Cortex of kidney (tissue), 1 donor: ENCODE results near the gene KIF26A.
"Not testable (repeated sequence)": the region's sequence is repeated elsewhere in the genome, so short reads cannot be mapped to it uniquely, and the experiment has no call there.

ENCODE experiments used
- DNase-seq: peaks from one replicate; lab custom pipeline; 2025; lab: John Stamatoyannopoulos, UW

Gene KIF26A

DNA sequence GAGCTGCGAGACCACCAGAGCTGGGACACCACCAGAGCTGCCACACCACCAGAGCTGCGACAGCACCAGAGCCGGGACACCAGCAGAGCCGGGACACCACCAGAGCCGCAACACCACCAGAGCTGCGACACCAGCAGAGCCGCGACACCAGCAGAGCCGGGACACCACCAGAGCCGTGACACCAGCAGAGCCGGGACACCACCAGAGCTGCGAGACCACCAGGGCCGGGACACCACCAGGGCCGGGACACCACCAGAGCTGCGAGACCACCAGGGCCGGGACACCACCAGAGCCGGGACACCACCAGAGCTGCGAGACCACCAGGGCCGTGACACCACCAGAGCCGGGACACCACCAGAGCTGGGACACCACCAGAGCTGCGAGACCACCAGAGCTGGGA, 69.9 kb downstream of the KIF26A start:
- not testable (repeated sequence) for DNase-seq

DNA sequence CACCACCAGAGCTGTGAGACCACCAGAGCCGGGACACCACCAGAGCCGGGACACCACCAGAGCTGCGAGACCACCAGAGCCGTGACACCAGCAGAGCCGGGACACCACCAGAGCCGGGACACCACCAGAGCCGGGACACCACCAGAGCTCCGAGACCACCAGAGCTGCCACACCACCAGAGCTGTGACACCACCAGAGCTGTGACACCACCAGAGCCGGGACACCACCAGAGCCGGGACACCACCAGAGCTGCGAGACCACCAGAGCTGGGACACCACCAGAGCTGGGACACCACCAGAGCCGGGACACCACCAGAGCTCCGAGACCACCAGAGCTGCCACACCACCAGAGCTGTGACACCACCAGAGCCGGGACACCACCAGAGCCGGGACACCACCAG, 70.7 kb downstream of the KIF26A start:
- DNase-seq: not testable (repeated sequence)

DNA sequence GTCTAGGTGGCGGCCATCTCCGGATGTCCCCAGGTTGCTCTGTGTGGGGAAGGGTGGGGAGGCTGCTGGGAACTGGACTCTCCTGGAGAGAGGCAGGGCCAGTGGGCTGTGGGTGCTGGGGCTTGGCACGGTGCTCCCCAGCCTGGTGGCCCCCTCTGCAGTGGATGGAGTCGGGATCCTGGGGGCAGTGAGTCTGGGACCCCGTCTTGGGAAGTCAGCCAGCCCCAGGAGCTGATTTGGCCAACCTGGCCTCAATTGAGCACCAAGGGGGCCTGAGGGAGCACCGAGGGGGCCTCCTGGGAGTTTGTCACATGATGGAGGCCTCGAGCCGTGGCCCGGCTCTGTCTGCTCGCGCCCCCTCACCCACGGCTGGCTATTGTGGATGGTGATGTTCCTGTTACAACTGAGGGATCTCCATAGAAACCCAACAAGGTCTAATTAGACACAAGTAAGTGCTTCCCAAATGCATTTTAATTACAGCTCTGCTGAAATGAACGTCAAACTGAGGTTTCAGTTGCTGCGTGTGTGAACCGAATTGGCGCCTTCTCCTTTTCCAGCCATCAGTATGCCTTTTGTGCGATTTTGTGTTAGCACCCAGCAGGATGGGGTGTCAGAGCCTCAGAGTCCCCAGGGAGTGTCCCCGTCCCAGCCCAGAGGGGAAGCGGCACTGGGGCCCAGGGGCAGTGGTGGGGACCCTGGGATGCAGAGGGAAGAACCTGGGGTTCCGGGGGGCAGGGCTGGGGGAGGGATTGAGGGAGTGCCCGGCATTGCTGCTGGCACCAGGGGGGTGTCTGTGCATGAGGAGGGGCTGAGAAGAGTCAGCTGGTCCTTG, 71.8 kb downstream of the KIF26A start:
- DNase-seq: no peak

- DNase-seq: no peak
These were observed 72.4 kb downstream of the KIF26A start for GRCh38 chr14:104210817-104211195.

DNA sequence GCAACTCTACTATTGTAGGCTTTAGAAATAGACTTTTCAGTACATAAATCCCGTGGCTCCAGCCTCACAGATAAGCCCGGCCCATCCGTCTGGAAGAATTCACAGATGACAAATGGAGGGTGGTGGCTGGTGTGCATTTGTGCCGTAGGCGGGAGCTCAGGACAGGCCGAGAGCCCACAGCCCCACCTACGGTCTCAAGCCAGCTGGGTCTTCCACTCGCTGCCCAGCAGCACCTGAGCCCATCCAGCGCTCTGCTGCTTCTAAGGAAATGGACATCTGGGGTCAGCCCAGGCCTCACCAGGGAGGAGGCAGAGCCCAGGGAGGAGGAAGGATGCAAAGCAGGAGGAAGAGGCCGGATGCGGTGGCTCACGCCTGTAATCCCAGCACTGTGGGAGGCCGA, 72.8 kb downstream of the KIF26A start:
- DNase-seq: no peak

DNA sequence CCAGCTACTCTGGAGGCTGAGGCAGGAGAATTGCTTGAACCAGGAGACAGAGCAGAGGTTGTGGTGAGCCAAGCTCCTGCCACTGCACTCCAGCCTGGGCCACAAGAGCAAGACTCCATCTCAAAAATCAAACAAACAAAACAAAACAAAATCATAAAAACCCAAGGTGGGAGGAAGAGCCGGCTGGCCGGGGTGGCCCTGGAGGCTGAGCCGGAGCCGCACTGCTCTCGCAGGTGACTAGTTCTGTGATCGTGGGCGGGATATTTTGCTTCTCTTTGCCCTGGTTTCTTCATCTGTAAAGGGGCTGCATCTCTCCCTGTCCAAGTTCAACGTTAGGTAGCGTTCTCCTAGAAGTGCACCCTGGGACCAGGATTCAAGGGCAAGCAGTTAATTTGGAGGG, 73.4 kb downstream of the KIF26A start:
- no peak for DNase-seq

DNA sequence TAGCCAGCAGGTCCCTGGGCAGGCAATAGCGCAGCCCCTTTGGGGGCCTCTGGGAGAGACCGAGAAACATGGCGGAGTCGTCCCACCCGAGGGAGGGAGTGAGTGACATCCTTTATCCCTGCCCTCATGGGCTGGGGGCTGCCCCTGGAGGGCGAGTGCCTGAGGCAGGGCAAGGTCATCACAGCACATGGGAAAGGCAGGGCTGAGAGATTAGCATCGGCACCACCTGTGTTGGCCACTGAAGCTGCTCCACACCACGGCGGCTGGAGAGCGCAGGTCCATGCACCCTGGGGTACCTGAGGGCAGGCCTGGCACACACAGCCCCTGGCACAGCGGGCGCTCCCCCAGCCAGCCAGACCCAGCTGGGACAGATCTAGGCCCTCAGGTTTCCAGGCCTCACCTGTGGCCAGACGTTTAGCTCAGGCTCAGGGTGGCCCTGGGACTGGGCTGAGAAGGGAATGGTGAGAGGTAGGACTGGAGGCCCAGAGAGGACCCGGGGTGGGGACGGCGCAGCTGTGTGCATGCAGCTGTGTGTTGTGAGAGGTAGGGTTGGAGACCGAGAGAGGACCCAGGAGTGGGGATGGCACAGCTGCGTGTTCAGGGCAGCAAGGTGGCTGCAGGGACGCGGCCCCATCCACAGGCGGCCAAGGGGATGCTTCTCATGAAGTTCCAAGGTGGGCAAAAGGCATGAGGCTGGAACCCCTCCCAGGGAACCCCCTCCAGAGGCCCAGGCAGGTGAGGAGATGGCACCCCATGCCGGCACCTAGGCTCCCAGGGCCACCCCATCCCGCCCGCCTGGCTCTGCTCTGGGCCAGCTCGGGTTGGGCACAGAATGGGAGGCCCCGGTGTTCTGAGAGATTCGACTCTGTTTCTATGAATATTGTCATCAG, 74.1 kb downstream of the KIF26A start:
- DNase-seq: no peak

- no peak for DNase-seq
These were observed 75.1 kb downstream of the KIF26A start for GRCh38 chr14:104213301-104214034.

DNA sequence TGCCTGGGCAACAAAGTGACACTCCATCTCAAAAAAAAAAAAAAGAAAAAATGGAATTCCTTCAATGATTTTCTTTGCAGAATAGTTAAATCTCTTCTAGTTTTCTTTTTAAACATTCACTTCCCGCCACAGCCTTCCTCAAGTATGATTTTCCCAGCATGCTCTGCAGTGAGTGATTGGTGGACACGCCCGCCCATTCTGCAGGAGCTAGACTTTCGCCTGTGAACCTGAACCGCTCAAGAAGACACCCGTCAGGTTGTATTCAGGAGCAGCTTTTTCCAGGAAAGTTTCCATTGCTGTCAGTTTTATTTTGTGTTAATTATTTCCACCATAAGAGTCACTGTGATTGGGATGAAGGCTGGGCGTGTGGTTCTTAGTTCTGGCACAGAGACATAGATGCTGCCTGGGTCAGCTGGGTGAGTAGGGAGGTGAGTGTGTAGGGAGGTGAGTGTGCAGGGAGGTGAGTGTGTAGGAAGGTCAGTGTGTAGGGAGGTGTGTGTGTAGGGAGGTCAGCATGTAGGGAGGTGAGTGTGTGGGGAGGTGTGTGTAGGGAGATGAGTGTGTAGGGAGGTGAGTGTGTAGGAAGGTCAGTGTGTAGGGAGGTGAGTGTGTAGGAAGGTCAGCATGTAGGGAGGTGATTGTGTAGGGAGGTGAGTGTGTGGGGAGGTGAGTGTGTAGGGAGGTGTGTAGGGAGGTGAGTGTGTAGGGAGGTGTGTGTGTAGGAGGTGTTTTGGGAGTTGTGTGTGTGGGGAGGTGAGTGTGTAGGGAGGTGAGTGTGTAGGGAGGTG, 76.2 kb downstream of the KIF26A start:
- no peak for DNase-seq

GRCh38 chr14:104215706-104216334, 77.4 kb downstream of the KIF26A start:
- no peak for DNase-seq

DNA sequence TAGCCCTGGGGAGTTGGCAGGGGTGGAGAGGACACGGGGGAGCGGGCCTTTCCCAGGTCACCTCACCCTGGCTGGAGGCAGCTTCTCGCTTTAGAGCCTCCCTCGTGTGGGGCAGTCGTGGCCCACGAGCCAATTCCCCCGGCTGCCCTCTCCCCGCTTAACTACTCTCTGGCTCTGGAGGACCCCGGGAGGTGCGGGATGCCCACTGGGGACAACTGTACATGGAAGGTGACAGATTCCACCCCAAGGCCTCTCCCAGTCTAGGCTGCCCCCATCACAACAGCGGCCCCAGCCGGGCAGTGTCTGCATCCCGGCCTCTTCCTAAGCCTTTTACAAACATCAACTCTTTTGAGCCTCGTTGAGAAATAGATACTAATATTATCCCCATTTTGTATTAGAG, 78.1 kb downstream of the KIF26A start:
- DNase-seq: no peak

DNA sequence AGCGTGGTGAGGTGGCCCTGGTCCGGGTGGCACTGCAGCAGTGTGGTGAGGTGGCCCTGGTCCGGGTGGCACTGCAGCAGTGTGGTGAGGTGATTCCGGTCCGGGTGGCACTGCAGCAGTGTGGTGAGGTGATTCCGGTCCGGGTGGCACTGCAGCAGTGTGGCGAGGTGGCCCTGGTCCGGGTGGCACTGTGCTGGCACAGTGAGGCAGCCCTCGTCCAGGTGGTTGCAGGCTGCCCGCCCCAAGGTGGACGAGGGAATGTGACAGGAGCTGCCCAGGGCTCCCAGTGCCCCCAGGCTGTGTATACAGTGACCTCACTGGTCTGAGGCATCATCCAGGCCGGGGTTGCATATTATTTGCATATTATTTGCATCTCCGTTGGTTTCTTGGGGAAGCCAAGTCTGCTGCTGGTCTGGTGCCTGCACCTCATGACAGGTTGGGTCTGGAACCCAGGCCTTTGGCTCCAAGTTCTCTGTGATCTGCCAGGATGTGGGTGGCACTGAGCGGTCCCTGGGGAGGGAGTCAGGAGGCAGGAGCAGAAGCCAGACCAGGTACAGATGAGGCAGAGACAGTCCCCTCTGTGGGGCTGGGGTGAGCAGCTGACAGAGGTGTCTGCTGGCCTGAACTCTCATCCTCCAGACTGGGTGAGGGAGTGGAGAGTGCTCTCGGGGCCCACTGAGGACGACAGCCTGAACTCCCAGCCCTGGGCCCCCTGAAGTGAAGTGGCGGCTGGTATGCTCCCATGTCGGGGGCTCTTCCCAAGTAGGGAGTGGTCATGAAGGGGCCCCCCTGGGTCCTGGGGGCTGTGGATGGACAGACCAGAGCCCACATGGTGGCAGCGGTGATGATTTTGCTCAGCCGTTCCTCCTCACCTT, 79.3 kb downstream of the KIF26A start:
- no peak for DNase-seq

GRCh38 chr14:104218361-104219180, 80.2 kb downstream of the KIF26A start:
- no peak for DNase-seq

DNA sequence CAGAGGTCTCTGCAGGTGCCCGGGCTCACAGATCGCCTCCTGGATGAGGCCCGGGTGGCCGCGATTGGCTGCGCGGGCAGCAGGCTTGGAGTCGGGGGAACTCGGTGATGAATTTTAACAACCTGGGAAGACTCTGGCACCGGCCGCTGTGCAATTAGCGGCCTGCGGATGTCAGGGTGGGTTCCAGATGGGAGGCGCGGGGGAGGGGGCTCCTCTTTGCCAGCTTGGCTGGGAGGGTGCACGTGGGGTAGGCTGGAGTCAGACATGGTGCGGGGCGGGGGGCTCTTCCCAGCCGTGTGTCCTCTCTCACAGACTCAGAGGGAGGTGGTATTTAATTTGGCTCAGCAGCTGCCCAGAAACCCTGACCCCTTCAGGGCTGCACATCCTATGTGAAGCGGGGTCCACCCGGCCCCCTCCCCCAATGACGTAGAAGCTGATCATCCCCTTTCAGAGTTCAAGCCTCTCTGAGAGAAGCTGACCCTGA, 81.4 kb downstream of the KIF26A start:
- no peak for DNase-seq

DNA sequence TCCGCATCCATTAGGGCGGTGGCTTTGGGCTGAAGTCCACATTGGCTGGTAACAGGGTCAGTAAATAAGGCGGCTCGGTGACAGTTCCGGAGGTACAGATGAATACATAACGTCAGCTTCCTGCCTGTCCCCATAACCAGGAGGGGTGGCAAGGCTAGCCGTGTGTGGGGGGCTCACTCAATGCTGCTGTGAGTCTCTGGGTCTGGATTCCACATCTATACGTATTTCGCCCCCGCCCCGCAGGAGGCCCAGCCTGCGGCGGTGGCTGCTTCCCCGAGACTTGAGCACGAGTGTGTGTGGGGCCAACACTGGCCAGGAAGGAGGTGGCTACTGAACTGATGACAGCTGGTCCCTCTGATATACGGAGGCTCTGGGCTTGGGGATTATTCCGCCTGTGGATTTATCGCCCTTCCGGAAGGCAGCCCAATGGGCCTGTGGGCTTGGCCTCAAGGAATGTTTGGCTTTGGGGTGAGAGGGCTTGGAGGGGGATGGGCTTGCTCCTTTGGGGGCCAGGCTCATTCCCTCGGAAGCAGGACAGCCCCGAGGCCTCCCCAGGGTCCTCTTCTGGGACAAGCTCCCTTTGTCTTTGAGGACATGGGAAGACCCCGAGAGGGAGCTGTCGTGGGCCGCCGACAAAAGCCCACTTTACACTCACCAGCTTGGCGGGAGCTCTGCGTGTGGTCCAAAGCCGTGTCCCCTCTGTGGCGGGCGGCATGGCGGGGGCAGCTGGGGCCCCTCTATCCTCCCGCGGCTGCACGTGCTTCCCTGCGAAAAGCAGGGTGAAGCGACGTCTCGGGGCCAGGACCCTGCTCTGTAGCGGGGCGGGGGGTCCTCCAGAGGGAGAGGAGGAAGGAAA, 82.1 kb downstream of the KIF26A start:
- no peak for DNase-seq

- DNase-seq: no peak
These were observed 82.8 kb downstream of the KIF26A start for GRCh38 chr14:104221071-104221625.

DNA sequence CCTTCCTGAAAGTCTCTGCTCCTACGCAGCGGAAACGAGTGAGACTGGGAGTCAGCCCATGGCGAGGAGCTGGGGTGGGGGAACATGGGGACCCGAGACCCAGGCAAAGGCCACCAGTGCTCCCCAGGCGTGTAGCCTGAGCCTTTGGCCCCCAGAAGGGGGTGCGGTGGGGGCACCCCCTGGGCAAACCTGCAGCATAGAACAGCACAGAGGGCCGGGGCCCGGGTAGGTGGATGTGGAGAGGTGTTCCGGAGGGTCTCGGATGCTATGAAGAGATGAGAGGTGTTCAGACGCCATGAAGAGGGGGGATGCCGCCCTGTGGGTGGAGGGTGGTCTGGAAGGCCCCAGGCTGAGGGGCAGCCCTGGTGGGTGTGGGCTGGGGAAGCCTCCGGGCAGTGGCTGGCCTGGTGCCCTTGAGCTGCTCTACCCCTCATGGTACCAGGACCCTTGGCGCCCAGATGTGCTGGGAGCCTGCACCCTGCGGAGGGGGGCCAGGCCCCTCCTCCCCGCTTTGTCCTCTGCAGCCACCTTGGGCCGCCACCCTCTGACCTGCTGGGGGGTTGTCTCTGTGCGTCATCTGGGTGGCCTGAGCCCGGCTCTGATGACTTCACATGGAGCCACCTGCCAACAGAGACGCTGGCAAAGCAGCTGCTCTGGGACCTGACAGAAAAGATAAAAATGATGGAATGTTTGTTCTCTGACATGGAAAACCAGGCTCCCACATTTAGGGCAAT, 83.4 kb downstream of the KIF26A start:
- no peak for DNase-seq
